Activated naive CD8-positive, alpha-beta T cell treated with anti-CD3 and anti-CD28 coated beads, Interleukin-2, amount 10 ng/mL, durations not matched to agents 7 days and 5 days (primary cell): ENCODE measurements around the gene CORO2A. TPM values are rescaled to one million over a fixed set of nuclear protein-coding genes. Genes with fewer than 3 reads are reported as not detected.
A peak's percentile ranks its signal among the peaks of the same experiment; 100 is the strongest.

Source experiments
- ATAC-seq: fragments of 150-1000 bp; cut with Tn5 transposase; one replicate; pipeline ENCODE4 v1.10.0; 2021; ENCODE audit warnings: low read depth, moderate library complexity
- POLR2A ChIA-PET: fragments of 350-600 bp; sonication (Branson Sonifier 250); formaldehyde crosslinking; loops from one replicate; lab custom pipeline; 2021; ENCODE audit warnings: antibody characterized with exemption; lab: Charles Lee
- DNase-seq: peaks from one replicate; pipeline ENCODE4 v3.0.0; 2021
- H3K27ac Mint-ChIP-seq: one replicate; pipeline ENCODE4 v1.8.0; 2022; ENCODE audit warnings: mild to moderate bottlenecking, mixed read lengths
- H3K27me3 Mint-ChIP-seq: one replicate; pipeline ENCODE4 v1.8.0; 2022; ENCODE audit warnings: mild to moderate bottlenecking, moderate library complexity, mixed read lengths
- H3K36me3 Mint-ChIP-seq: one replicate; pipeline ENCODE4 v1.8.0; 2021; ENCODE audit warnings: mild to moderate bottlenecking, mixed read lengths
- H3K4me1 Mint-ChIP-seq: one replicate; pipeline ENCODE4 v1.8.0; 2021; ENCODE audit warnings: mixed read lengths
- H3K4me3 Mint-ChIP-seq: one replicate; pipeline ENCODE4 v1.8.0; 2022; ENCODE audit warnings: mild to moderate bottlenecking, moderate library complexity, mixed read lengths
- H3K9me3 Mint-ChIP-seq: one replicate; pipeline ENCODE4 v1.8.0; 2021; ENCODE audit warnings: mixed read lengths
- total RNA-seq, 2 experiments: library from RNA; stranded (reverse); gene quantifications; one replicate each; pipeline ENCODE4 v1.2.3, GENCODE V29; 2021

CORO2A gene
- total RNA-seq, 2 experiments from 2014 or later, result 11.7 to 12.0 TPM

- Mint-ChIP-seq H3K27ac (no peak overlapping the region), H3K4me3 (no peak overlapping the region), H3K36me3 (no peaks in the 10 kb centered on the region), H3K27me3 (peaks cover 4% of the 10 kb centered on the region), H3K9me3 (no peaks in the 10 kb centered on the region), H3K4me1 (peaks cover 7% of the 10 kb centered on the region)
- POLR2A ChIA-PET, result no interaction called here
- DNase-seq (no peak), ATAC-seq (no peak)
These were observed 3.2 kb upstream of the CORO2A start for GRCh38 chr9:98195671-98196070.

GRCh38 chr9:98193336-98193944 is 1.0 kb upstream of the CORO2A start:
- H3K36me3 Mint-ChIP-seq, result peaks cover 1% of the 10 kb centered on the region
- H3K4me3 Mint-ChIP-seq, result peak overlapping the region; percentile 77
- H3K4me1 Mint-ChIP-seq, result peaks cover 15% of the 10 kb centered on the region
- POLR2A ChIA-PET, result interaction anchor here (1.1 to 2.6 kb wide), 3 partner anchors 63 to 271 kb away, joined by 3 to 19 read pairs (median 13); partner anchors contain the start of gene TBC1D2
- H3K27ac Mint-ChIP-seq, result no peak overlapping the region
- no peaks in the 10 kb centered on the region for H3K9me3 Mint-ChIP-seq
- DNase-seq, result no peak
- no peak for ATAC-seq
- peaks cover 4% of the 10 kb centered on the region for H3K27me3 Mint-ChIP-seq

DNA sequence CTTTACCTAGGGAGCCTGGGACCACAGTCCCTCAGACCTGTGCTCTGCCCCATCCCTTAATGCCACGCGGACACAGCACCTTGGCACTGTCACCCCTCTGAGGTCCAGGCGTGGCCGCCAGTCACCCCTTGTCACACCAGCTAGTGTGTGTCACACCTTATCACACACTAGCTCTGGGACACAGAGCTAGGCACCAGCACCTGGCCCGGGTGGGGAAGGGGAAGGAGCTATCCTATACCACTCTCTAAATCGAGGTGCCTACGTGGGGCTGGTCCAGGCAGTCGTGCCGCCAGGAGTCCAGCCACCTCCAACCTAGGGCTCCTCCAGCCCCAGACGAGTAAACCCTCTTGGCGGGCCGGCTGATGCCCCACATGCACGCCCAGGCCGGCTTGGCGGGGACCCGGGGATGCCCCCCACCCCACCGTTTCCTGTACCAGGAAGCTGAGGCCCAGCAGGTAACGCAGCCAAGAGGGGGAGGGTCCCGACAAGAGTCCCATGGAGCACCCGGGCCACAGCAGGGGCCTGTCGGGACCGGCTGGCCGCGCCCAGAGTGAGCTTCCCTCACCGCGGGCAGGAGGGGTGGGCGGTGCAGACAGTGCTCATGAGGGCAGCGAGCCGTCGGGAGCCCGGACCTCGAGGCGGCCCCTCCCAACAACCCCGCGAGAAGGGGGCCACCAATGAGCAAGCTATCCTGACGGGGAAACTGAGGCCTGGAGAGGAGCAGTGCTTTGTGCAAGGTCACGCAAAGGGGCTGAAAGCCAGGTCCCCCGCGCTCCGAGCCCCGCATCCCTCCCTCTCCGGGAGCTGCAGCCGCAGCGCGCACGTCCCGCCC is 550 bp downstream of the CORO2A start:
- Mint-ChIP-seq H3K27me3 (peaks cover 4% of the 10 kb centered on the region), H3K4me3 (peak overlapping the region; percentile 80), H3K27ac (peak overlapping the region; percentile 54), H3K9me3 (no peaks in the 10 kb centered on the region), H3K36me3 (peaks cover 1% of the 10 kb centered on the region), H3K4me1 (peaks cover 15% of the 10 kb centered on the region)
- DNase-seq (peak; percentile 66), ATAC-seq (peak; percentile 40)
- POLR2A ChIA-PET, result interaction anchor here (1.0 to 2.6 kb wide), 9 partner anchors 64 to 135 kb away, joined by 3 to 19 read pairs (median 3); partner anchors contain the start of genes TBC1D2 and TRIM14

- Mint-ChIP-seq H3K4me1 (peaks cover 15% of the 10 kb centered on the region), H3K36me3 (peaks cover 1% of the 10 kb centered on the region), H3K27me3 (peaks cover 4% of the 10 kb centered on the region), H3K27ac (no peak overlapping the region), H3K4me3 (peak overlapping the region; percentile 80), H3K9me3 (no peaks in the 10 kb centered on the region)
- POLR2A ChIA-PET, result interaction anchor here (0.6 to 2.6 kb wide), 5 partner anchors 47 to 134 kb away, joined by 3 to 19 read pairs (median 4); partner anchors contain the start of gene TBC1D2
- DNase-seq (no peak), ATAC-seq (no peak)
These were observed 1.2 kb downstream of the CORO2A start for GRCh38 chr9:98191181-98191608.

DNA sequence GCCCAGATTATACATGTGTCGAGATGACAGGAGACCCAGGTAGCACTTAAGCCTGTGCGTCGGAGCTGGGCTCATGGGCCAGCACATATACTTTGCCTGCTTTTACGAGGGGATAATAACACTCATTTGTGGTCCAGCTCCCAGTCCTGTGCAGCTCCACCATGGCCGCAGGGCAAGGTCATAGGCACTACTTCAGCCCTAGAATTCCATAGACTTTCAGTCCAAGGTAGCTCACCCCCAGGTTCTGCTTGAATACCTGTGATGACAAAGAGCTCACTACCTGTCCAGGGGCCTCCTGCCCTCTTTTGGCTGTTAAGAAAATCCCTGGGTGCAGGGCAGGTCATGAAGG is 1.7 kb downstream of the CORO2A start:
- Mint-ChIP-seq H3K9me3 (no peaks in the 10 kb centered on the region), H3K4me1 (peaks cover 15% of the 10 kb centered on the region), H3K36me3 (peaks cover 1% of the 10 kb centered on the region), H3K4me3 (no peak overlapping the region), H3K27me3 (peaks cover 4% of the 10 kb centered on the region), H3K27ac (no peak overlapping the region)
- DNase-seq (no peak), ATAC-seq (no peak)
- POLR2A ChIA-PET, result interaction anchor here (0.6 kb wide), 1 partner anchor 47 kb away, joined by 4 read pairs; no protein-coding TSS in a partner anchor

GRCh38 chr9:98189412-98189811 is 3.0 kb downstream of the CORO2A start:
- H3K9me3 Mint-ChIP-seq, result no peaks in the 10 kb centered on the region
- POLR2A ChIA-PET, result no interaction called here

DNA sequence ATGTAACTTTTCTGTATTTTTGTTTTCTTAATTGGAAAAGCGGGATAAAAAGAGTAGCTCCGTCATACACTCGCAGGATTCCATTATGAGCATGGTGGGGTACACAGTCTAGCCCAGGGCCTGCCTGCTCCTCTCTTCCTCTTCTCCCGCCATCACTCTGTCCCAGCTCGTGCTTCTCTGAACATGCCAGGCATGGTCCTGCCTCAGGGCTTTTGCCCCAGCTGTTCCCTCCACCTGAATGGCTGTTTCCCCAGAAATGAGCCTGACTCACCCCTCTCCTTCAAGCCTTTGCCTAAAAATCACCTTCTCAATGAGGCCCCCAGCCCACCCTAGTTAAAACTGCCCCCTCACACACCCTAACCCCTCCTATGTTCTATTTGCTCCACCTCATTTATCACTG is 4.5 kb downstream of the CORO2A start:
- Mint-ChIP-seq H3K4me1 (peaks cover 11% of the 10 kb centered on the region), H3K9me3 (no peaks in the 10 kb centered on the region), H3K27ac (no peak overlapping the region), H3K27me3 (no peaks in the 10 kb centered on the region), H3K4me3 (no peak overlapping the region), H3K36me3 (peaks cover 1% of the 10 kb centered on the region)
- DNase-seq, result no peak
- POLR2A ChIA-PET, result no interaction called here
- no peak for ATAC-seq

More at GRCh38 chr9:98189412-98189811, 3.0 kb downstream of the CORO2A start:
- H3K36me3 Mint-ChIP-seq, result peaks cover 1% of the 10 kb centered on the region
- ATAC-seq (no peak), DNase-seq (no peak)
- peaks cover 15% of the 10 kb centered on the region for H3K4me1 Mint-ChIP-seq
- H3K4me3 Mint-ChIP-seq, result no peak overlapping the region
- H3K27me3 Mint-ChIP-seq, result peaks cover under 1% of the 10 kb centered on the region
- peak overlapping the region; percentile 14 for H3K27ac Mint-ChIP-seq

GRCh38 chr9:98186236-98186635 is 6.2 kb downstream of the CORO2A start:
- H3K9me3 Mint-ChIP-seq, result no peaks in the 10 kb centered on the region
- POLR2A ChIA-PET, result no interaction called here
- no peaks in the 10 kb centered on the region for H3K27me3 Mint-ChIP-seq
- H3K27ac Mint-ChIP-seq, result no peak overlapping the region
- H3K36me3 Mint-ChIP-seq, result peaks cover 1% of the 10 kb centered on the region
- H3K4me1 Mint-ChIP-seq, result peaks cover 12% of the 10 kb centered on the region
- DNase-seq (no peak), ATAC-seq (no peak)
- no peak overlapping the region for H3K4me3 Mint-ChIP-seq

DNA sequence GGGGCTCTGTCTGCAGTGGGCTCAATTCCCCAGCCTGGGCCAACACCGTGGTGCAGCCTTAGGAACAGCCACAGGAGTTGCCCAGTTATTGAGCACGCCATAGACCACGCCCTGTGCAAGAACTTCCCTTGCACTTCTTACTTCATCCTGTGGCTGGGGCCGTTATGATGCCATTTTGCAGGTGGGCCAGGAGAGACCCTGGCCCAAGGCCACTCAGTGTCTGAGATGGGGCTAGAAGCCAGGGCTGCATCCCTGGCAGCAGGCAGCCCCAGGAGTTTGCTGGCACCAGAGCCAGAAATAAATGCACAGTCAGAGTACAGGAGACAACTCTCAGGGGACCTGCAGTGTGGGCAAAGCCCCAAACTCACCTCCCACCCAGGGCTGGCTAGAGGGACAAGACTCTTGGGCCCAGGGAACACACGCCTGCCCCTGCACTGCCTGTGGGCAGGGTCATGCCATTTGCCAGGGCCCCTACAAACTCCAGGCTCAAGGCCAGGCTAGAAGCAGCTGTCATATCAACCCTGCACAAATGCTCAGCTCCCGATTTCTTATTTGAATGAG is 6.7 kb downstream of the CORO2A start:
- Mint-ChIP-seq H3K4me1 (peaks cover 11% of the 10 kb centered on the region), H3K36me3 (peaks cover 1% of the 10 kb centered on the region), H3K4me3 (no peak overlapping the region), H3K9me3 (no peaks in the 10 kb centered on the region), H3K27me3 (no peaks in the 10 kb centered on the region), H3K27ac (no peak overlapping the region)
- ATAC-seq (no peak), DNase-seq (no peak)
- POLR2A ChIA-PET, result no interaction called here

DNA sequence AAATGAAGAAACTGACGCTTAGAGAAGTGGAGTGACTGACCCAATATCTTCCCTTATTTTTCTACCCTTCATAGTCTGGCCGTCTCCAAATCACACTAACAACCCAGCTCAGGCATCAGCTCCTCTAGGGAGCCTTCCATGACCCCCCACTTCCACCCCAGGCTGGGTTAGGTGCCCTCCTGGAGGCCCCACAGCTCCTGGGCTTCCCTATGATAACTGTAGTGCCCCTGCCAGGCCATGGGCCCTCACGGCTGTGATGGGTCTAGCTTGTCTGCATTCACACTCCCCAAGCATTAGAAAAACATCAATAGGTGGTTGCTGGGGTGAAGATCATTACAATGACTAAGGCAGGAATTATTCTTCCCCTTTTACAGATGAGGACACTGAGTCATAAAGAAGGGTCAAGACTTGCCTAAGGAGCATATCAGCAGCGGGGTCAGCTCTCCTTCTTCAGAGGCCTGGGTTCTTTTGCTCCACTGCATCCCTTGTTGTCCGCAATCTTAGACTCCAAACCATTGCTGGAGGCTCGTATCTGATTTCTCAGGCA is 7.3 kb downstream of the CORO2A start:
- DNase-seq (no peak), ATAC-seq (no peak)
- H3K9me3 Mint-ChIP-seq, result no peaks in the 10 kb centered on the region
- H3K4me1 Mint-ChIP-seq, result peaks cover 14% of the 10 kb centered on the region
- no peaks in the 10 kb centered on the region for H3K27me3 Mint-ChIP-seq
- peaks cover 1% of the 10 kb centered on the region for H3K36me3 Mint-ChIP-seq
- POLR2A ChIA-PET, result interaction anchor here (0.6 to 0.7 kb wide), 2 partner anchors 18 to 66 kb away, joined by 3 to 4 read pairs; partner anchors contain the start of gene TRIM14
- no peak overlapping the region for H3K4me3 Mint-ChIP-seq
- no peak overlapping the region for H3K27ac Mint-ChIP-seq

GRCh38 chr9:98184326-98184725 is 8.1 kb downstream of the CORO2A start:
- no peak overlapping the region for H3K27ac Mint-ChIP-seq
- ATAC-seq, result no peak
- no peaks in the 10 kb centered on the region for H3K9me3 Mint-ChIP-seq
- peaks cover 1% of the 10 kb centered on the region for H3K36me3 Mint-ChIP-seq
- POLR2A ChIA-PET, result interaction anchor here (0.7 kb wide), 1 partner anchor 65 kb away, joined by 4 read pairs; the partner anchor contains the start of gene TRIM14
- no peak overlapping the region for H3K4me3 Mint-ChIP-seq
- H3K4me1 Mint-ChIP-seq, result peaks cover 15% of the 10 kb centered on the region
- H3K27me3 Mint-ChIP-seq, result no peaks in the 10 kb centered on the region
- DNase-seq, result no peak

DNA sequence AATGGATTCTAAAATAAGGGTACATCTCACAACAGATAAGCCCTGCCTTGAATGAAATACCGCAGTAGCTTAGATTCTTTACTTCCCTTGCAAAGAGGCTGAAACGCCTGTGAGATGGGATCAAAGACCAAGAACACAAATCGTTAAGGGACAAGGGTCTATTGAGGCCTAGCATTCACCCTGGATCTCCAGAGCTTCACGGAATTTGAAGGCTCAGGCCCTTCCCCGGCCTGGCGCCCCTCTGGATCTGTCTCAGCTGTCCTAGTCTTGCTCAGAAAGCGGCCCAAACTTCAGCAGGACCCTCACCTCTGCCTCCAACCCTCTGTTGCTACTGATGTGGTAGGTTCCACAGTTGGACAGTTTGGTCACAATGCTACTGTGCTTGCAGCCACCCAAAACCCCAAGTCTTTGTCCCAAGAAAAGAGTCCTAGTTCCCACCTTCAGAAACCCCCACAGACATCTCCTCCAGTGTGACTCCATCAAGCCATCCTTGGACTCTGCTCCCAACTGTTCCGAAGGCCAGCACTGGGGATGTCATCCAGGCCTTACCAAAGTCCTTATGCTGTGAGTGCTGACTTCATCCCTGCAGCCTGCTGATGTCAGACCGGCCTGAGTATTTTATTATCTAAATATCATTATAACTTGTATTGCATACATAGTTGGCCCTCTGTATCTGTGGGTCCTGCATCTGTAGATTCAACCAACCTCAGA is 9.4 kb downstream of the CORO2A start:
- DNase-seq, result no peak
- Mint-ChIP-seq H3K27me3 (no peaks in the 10 kb centered on the region), H3K9me3 (no peaks in the 10 kb centered on the region), H3K27ac (peak overlapping the region; percentile 15), H3K36me3 (no peaks in the 10 kb centered on the region), H3K4me3 (no peak overlapping the region), H3K4me1 (peaks cover 11% of the 10 kb centered on the region)
- no peak for ATAC-seq
- POLR2A ChIA-PET, result no interaction called here
